Ovary (tissue), 3 donors: ENCODE measurements around the gene MCM3AP.

Experiments used
- CTCF ChIP-seq, 3 donors: fragments of 450-650 bp in 2 of 3; fragments of 200-600 bp in 1 of 3; IDR thresholded peaks; one replicate each; pipeline versions ENCODE4 v1.5.1 to v1.8.0; 2016 to 2022; ENCODE audit warnings: antibody characterized with exemption in 3 of 3, mild to moderate bottlenecking in 1 of 3
- EP300 ChIP-seq: sonication (generic); formaldehyde crosslinking; IDR thresholded peaks from one replicate; pipeline ENCODE4 v1.6.1; 2017; ENCODE audit warnings: antibody characterized with exemption
- POLR2A ChIP-seq: fragments of 450-650 bp; IDR thresholded peaks from one replicate; pipeline ENCODE4 v1.6.1; 2017; ENCODE audit warnings: antibody characterized with exemption, mild to moderate bottlenecking, moderate library complexity
- donor health status: DM: no; HTN: no; CAD: no.

DNA sequence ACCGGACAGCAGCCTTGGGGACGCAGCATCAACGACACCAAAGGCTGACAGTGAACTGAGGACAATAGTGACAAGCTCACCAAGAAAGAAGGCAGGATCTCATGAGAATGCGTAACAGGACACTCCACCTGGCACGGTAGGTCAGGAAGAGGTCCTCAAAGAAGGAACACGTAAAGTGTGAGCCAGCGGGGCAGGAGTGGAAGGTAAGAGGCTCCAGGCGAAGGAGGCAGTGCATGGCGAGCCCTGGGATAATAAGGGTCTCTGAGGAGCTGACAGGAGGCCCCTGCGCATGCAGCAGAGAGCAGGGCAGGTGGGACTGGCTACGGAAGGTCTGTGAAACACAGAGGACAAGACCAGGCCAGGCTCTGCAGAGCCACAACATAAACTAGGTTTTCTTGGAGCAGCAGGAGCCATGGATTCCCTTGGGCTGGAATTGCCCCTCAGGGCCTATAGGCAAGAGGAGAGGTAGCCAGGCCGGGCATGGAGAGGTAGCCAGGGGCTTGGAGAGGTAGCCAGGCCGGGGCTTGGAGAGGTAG is 65.1 kb downstream of the MCM3AP start:
- no peak for TF ChIP-seq CTCF (IDR thresholded peaks at IDR 0.05)
- no peak for TF ChIP-seq POLR2A
- no peak for TF ChIP-seq EP300
